IPS-NIHi11 (cell line): ENCODE data around the gene C3orf20.
"Not testable (repeated sequence)": the region's sequence is repeated elsewhere in the genome, so short reads cannot be mapped to it uniquely, and the experiment has no call there.

Experiments
- DNase-seq: peaks from one replicate; pipeline ENCODE4 v3.0.0; 2012; ENCODE audit warnings: mixed read lengths, low spot score

The C3orf20 gene

DNA sequence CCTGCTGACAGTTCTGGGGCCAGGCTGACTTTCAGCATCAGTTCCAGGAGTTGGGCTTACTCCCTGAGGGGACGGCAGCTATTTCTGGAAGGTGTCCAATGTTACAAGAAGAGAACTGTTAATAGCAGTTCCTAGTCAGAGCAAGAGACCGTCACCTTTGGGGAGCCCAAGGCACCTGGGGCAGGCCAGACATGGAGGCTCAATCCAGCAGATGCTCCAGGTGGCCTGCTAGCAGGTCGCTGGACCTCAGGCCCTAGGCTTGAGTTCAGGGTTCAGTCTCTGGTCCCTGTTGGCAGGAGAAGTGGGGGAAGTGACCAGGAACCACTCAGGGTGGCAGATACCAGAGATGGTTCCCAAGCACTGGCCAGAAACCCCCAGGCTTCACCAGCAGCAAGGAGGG is 25.9 kb downstream of the C3orf20 start:
- no peak for DNase-seq

DNA sequence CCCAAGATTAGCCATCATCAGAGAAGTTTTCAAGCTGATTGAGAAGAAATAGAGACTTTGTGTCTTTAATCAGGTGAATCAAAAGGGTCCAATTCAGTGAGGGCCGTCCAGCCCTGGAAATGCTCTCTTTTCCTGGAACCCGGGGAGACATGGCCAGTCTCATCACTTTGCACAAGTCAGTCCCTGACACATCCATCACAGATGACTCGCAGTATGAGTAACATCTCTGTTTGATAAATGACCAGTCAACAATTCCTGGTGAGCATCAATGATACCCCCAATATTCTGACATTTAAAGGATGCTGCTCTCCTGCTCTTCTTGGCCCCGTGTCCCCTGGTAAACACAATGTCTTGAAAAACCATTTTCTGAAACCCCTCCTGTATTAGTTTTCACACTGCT is 26.7 kb downstream of the C3orf20 start:
- no peak for DNase-seq

DNA sequence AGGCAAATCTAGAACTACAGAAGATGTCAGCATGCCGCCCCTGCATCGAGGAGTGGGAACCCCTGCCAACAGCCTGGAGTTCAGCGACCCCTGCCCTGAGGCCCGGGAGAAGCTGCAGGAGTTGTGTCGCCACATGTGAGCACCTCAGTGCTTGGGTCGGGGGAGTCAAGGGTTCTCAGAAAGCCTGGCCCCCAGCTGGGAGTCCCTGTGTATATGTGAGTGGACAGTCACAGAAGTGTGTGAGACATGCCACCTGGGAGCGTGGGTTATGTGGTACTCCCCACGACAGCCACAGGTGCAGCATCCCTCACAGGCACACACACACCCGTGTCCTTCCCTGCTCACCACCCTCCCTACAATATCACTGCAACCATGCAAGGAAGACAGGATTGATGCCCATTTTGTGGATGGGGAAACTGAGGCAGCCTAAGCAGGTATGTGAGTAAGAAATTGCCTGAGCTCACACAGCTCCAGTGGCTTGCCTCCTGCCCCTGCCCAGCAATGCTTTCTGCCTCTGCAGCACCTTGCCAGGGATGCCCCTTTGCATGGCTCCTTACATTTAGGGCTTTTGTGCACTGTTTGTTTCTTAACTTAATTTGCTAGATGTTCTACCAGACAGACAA is 28.3 kb downstream of the C3orf20 start:
- DNase-seq = no peak

DNA sequence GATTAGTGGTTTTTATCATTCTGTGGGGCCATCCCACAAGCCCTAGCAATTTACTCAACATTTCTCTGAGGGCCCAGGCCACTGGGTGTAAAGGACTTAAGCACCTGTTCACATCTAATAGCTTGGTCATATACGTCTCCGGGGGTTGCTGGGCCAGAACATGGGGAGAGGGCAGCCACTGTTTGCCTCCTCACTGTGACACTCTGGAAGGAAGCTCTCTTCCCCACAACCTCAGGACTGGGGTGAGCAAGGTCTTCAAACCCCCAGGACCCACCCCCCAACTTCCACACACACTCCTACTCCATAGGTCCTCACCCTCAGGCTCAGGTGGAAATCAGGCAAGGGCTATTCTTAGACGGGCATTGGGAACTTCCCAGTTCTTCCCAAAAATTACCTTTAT is 28.9 kb downstream of the C3orf20 start:
- no peak for DNase-seq

DNA sequence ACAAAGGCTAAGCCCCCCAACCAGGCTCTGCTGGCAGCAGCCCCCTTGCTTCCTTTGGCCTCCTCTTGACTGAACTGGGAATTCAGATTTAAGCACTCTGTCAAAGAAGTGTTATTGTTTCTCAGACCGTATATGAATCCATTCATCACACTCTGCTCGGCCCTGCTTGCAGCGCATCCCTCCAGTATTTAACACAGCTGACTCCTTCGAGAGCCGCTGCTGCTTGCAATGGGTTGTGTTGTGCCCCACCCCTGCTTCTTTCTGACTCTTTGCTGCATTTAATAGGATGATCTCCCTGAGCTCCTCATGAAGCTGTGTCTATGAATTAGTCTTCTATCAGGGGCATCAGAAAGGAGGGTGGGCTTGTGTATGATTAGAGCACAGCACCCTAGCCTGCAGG is 31.2 kb downstream of the C3orf20 start:
- no peak for DNase-seq

DNA sequence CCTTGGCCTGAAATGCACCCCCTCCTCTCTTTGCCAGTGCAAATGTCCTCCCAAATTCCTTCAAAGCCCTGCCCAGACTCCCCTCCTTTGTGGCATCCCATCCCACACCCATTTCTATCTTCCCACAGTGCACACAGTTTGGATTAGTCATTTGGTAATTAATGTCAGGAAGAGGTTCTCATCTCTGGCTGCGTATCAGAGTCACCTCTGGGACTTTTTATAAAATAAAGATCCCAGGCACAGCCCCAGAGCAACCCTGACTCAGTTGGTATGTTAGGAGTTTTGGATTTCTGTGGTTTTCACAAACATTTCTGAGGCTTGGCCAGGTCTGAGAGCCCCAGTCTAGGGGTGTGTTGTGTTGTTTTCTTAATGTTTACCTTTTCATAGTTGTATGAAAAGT is 41.6 kb downstream of the C3orf20 start:
- no peak for DNase-seq

DNA sequence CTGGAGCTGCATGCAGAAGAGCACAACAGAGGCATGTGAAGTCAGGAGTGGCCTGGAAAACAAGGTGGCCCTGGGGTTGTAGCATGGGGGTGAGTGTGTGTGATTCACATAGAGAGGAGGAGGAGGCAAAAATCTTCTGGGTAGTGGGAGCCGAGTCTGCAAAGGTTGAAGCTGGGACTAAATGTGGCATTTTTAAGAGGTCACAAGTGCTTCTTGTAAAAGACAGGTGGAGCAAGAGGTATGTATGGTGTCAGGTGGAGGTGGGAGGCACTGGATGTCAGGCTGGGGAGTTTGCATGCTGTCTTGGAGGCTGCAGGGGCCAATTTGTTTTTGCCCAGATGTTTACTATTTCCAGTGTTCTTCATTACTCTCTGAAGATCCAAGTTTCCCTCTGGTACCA is 42.4 kb downstream of the C3orf20 start:
- no peak for DNase-seq

DNA sequence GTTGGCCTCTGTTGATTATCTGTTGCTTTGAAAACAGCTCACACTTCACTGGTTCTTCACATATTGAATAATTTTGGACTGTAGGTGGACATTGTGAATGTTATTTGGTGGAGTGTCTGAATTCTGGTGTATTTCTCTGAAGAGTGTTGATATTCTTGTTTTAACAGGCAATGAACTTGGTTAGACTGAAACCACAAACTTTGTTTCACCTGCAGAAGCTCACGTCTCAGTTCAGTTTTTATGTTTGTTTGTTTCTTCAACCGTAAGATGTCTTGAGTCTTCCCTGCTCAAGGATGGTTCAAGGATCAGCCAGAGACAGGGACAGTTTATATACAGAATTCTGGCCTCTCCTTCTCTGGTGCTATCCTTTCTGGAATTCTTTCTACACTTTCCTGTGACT is 43.6 kb downstream of the C3orf20 start:
- DNase-seq = no peak

DNA sequence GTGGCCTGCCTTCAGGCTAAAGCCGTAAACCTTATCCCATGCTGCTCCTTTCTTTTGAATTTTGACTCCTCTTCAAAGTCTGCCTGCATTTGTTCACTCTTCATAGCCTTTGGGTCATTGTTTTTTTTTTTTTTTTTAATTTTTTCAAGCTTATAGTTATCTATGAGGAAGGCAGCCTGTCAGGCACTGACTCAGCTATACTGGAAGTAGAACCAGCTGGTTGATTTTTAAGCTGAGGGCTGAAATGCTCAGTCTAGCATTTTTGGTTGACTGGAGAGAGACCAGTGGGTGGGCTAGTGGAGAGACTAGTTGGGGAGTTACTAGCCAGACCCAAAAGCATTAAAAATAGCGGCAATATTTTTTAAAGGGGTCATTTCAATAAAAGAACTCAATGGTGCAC is 44.1 kb downstream of the C3orf20 start:
- no peak for DNase-seq

DNA sequence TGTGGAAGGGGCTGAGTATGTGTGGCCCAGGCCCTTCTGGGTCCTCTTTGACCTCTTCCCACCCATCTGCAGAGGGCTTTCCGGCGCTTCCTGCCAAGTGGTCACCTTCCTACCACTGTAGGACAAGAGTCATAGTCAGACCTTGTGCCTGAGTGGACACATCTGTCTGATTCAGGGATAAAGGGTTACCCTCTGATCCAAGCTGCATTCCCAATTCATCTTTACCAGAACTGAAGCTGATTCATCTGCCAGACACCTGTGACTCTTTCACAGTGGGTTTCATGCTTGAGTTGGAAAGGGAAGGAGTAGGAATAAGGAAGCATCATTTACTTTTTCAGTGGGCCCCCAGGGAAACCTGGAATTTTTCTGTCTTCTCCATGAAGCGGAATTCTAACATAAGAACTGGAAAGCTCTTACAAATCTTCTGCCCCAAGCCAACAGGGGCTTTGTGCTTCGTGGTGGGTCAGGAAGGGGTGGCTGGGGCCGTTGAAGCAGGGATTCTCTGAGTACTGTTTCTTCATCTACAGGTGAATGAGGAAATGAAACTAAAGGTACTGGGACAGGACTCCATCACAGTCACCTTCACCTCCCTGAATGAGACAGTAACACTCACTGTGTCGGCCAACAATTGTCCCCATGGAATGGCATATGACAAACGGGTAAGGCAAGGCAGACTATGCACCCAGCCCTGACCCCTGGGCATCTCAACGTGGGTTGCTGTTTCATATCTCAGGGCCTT is 46.4 kb downstream of the C3orf20 start:
- DNase-seq = no peak

DNA sequence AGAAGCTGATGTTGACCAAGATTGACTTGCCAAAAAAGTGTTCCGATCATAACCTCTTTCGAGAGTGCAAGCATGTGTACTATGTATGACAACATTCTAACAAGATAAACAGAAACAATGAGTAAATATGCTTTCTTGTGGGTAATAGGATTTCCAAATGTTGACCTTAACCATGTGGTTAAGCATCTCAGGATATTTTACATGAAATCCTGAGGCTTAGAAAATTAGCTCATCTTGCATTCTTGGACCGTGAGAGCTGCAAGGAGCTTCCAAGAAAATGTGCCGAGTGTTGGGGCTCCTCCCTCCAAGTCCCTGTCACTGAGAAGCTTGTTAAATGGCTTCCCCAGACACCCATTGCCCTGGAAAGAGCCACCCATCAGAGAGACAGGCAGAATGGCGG is 50.1 kb downstream of the C3orf20 start:
- no peak for DNase-seq

DNA sequence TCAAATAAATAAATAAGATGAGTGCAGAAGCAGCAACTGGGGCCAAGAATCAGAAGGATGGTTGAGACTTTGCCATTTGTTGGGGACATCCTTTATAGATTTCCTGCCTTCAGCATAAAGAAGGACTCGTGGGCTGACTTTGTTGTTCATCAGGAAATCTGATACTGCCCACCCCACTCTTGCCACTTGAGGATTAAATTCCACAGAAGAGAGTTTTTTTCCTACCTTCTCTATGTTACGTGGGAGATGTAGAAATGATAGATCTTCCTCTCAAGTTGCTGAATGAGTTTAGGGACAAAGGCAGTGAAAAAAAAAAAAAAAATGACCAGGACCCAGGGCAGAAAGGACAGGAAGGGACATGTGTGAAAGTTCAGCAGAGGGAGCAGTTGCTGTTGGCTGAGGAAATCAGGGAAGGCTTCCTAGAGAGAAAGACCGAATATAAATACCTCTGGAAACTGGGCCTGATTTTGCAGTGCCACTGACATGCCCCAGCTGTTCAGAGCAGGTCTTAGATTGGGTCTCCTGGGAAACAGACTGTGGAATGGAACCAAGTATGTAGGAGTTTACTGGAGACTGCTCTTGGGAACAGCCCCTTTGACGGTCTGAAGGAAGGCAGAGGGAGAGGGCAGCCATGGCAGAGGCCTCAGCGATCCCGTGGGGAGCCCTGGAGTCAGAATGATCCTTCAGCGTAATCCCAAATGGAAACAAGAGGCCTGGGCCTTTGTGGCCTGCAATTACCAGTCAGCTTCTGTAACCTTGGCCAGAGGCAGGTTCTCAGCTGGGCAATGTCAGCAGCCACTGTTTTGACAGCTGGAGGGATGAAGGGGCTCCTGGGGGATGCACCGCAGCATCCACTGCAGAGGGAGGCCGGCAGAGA is 50.9 kb downstream of the C3orf20 start:
- DNase-seq = no peak

DNA sequence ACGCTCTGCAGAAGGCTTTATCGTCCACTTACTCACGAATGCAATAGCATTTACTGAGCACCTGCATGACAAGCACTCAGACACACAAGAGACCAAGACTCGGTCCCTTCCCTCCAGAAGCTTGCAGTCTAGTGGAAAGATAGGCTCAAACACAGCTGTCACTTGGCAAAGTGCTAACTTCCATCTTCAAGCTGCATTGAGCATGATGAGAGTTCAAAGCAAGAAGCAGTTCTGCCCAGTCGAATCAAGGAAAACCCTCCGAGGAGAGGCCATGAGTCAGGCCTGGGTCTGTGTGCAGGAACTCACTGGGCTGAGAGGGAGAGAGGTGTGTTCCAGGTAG is 51.5 kb downstream of the C3orf20 start:
- DNase-seq = no peak

DNA sequence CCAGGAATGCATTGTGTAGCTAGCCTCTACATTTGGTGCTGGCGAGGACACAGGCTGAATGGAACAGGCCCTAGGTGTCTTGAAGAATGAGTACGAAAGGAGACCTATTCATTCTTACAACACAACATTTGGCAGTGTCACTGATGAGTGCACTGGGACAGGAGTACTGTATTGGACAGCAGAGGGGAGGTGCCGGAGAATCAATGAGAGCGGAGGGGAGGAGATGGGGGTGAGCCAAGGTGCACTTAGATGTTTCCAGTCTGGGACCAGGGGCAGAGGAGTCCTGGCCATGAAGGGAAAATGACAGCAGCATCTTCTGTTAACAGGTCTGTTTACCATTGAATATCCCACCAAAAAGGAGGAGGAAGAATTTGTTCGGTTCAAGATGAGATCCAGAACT is 53.2 kb downstream of the C3orf20 start:
- DNase-seq = no peak

DNA sequence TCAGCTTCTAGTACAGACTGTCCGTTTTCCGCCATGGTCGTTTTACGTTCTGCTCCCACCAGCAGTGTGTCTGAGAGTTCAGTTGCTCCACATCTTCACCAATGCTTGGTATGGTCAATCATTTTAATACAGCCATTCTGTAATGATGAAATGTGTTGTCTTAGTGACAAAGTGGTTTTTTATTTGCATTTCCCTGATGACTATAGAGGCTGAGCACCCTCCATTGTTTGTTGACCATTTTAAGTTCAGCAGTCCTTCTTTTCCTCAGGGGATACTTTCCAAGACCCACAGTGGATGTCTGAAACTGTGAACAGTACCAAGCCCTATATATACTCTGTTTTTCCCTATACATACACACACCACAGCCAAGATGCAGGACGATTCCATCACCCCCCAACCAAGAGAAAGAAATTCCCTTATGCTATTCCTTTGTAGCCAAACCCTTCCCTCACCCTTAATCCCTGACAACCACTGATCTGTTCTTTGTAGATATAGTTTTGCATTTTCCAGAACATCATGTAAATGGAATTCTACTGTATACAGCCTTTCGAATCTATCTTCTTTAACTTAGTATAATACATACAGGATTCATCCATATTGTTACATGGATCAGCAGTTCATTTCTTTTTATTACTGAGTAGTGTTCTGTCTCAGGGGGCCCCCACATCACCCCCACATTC is 55.9 kb downstream of the C3orf20 start:
- no peak for DNase-seq

DNA sequence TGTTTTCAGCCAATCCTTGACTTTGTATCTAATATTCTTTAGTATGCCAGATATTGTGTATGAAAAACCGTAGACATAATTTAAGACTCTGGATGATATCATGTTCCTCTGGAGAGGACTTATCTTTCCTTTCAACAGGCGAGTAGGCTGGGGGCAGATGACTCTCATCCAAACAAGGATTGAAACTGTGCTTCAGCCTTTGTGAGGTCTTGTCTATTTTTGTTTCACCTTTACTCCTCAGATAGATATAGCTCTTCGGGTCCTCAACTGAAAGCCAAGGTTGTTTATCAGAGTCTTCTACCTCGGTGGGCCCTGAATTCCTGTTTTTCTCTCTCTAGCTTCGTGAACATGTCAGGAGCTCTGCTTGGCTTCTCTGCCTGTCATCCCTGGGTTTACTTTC is 66.0 kb downstream of the C3orf20 start:
- DNase-seq = no peak

DNA sequence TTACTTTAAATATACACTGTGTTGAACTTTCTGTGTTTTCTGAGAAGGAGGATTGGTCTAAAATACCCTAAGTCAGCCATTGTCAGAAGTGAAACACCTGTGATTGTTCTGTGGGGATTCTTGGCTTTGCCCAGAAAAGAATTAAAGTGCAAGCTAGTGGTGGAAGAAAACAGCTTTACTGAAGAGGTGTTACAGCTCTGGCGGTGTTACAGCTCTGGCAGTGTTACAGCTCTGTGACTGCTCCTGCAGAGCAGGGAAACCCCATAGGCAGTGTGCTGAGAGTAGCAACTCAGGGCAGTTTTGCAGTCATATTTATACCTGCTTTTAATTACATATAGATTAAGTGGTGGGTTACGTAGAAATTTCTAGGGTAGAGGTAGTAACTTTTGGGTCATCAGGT is 66.6 kb downstream of the C3orf20 start:
- DNase-seq = no peak

DNA sequence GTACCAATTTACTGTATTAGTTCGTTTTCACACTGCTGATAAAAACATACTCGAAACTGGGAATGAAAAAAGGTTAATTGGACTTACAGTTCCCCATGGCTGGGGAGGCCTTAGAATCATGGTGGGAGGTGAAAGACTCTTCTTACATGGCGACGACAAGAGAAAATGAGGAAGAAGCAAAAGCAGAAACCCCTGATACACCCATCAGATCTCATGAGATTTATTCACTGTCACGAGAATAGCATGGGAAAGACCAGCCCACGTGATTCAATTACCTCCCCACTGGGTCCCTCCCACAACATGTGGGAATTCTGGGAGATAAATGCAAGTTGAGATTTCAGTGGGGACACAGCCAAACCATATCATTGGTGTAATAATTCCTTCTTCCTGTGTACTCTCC is 69.6 kb downstream of the C3orf20 start:
- DNase-seq = no peak

DNA sequence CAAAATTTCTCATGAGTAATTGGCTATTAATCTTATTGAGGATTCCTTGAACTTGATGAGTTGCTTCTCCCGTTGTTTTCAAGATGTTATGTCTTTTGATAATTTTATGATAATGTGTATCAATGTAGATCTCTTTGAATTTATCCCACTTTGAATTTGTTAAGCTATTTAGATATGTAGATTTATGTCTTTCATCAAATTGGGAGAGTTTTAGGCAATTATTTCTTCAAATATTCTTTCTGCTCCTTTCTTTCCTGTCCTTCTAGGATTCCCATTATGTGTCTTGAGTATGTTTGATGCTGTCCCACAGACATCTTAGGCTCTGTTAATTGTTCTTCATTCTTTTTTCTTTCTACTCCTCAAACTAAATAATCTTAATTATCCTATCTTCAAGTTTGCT is 75.7 kb downstream of the C3orf20 start:
- no peak for DNase-seq

DNA sequence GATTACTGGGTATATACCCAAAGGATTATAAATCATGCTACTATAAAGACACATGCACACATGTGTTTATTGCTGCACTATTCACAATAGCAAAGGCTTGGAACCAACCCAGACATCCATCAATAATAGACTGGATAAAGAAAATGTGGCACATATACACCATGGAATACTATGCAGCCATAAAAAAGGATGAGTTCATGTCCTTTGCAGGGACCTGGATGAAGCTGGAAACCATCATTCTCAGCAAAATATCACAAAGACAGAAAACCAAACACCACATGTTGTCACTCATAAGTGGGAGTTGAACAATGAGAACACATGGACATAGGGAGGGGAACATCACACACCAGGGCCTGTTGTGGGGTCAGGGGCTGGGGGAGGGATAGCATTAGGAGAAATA is 78.0 kb downstream of the C3orf20 start:
- DNase-seq = not testable (repeated sequence)

DNA sequence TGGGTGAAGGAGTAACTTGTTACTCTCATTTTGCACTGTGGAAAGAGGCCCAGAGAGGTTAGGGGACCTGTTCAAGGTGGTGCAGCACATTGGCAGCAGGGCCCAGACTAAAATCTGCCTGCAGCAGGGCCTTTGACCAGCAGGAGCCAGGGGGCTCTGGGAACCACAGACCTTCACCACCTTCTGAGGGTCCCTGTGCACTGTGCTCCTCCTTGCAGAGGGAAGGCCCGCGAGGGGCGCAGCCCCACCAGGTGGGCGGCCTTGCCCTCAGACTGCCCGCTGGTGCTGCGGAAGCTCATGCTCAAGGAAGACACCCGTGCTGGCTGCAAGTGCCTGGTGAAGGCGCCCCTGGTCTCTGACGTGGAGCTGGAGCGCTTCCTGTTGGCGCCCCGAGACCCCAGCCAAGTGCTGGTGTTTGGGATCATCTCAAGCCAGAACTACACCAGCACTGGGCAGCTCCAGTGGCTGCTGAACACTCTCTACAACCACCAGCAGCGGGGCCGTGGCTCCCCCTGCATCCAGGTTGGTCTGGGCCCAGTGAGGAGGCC is 82.3 kb downstream of the C3orf20 start:
- no peak for DNase-seq

DNA sequence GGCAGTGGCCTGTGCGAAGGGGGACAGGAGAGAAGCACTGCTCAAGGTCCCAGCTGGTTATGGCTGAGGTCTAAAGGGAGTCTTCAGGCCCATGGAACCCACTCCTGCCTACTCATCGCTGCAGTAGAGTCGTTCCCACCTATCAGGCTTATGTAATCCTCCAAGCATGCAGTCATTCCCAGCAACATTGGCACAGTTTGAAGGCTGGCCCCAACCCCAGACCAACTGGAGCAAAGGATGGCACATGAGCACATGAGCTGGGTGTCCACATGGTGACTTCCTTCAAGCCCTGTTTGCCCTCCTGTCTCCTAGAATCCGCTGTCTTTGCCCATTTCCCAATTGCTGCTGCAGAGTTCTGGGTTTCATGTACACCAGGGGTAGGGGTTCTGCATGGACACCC is 83.4 kb downstream of the C3orf20 start:
- no peak for DNase-seq
